Stomach smooth muscle (tissue), 2 donors: ENCODE results near the gene EIF4E.
"Not testable (repeated sequence)": the region's sequence is repeated elsewhere in the genome, so short reads cannot be mapped to it uniquely, and the experiment has no call there.

Source experiments
- H3K27ac ChIP-seq: one replicate; pipeline ENCODE4 v1.7.0; 2013; ENCODE audit warnings: mild to moderate bottlenecking, low read length, inconsistent platforms
- H3K27me3 ChIP-seq, 2 donors: one replicate each; pipeline ENCODE4 v1.7.0; 2013; ENCODE audit warnings: low read length in 2 of 2; ENCODE audit not compliant: insufficient read depth in 2 of 2, control insufficient read depth in 1 of 2
- H3K36me3 ChIP-seq, 2 donors: one replicate each; pipeline ENCODE4 v1.7.0; 2013; ENCODE audit warnings: low read length in 2 of 2; ENCODE audit not compliant: control insufficient read depth in 2 of 2, insufficient read depth in 2 of 2
- H3K4me1 ChIP-seq: one replicate; pipeline ENCODE4 v1.7.0; 2013; ENCODE audit warnings: low read length; ENCODE audit not compliant: control insufficient read depth, insufficient read depth
- H3K4me3 ChIP-seq, 2 donors: one replicate each; pipeline ENCODE4 v1.7.0; 2013; ENCODE audit warnings: low read length in 2 of 2
- H3K9ac ChIP-seq, 2 donors: one replicate each; pipeline ENCODE4 v1.7.0; 2013; ENCODE audit warnings: low read length in 2 of 2, mild to moderate bottlenecking in 1 of 2
- H3K9me3 ChIP-seq, 2 donors: one replicate each; pipeline ENCODE4 v1.7.0; 2013; ENCODE audit warnings: low read length in 2 of 2; ENCODE audit not compliant: control insufficient read depth in 2 of 2
- donor health status: healthy.
- donor health status: Pancreatic carcinoma.

Gene EIF4E

GRCh38 chr4:98842917-98843316 is 86.0 kb downstream of the EIF4E start:
- not testable (repeated sequence) for H3K9me3 ChIP-seq, H3K27ac ChIP-seq, H3K27me3 ChIP-seq, H3K9ac ChIP-seq, H3K4me3 ChIP-seq, H3K4me1 ChIP-seq, H3K36me3 ChIP-seq

DNA sequence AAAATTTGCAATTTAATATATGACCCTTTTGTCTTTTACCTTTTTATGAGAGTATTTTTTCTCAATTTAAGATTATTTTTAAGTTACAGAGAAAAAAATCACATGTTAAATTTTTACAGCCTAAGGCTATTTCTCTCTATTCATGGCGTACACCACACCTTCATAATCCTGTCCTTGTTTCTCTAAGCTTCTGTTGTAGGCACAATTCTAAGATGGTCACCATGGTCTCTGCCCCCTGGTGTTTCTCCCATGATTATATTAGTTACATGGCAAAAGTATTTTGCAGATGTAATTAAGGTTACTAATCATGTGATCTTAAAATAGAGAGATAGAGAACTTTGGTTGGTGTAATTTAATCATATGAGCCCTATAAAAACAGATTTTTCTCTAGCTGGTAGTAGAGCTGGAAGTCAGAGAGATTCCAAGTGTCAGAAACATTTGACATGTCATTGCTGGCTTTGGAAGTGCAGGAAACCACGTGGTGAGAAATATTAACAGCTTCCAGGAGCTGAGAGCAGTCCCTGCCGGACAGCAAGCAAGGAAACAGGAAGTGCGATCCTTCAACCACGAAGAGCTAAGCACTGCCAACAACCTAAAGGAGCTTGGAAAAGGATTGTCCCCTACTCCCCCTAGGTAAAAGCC is 89.8 kb downstream of the EIF4E start:
- H3K4me1 ChIP-seq, result no peaks in the 10 kb centered on the region
- no peak overlapping the region for H3K4me3 ChIP-seq
- no peak overlapping the region for H3K9ac ChIP-seq
- no peaks in the 10 kb centered on the region for H3K9me3 ChIP-seq
- H3K36me3 ChIP-seq, result no peaks in the 10 kb centered on the region
- no peaks in the 10 kb centered on the region for H3K27me3 ChIP-seq
- H3K27ac ChIP-seq, result no peak overlapping the region

DNA sequence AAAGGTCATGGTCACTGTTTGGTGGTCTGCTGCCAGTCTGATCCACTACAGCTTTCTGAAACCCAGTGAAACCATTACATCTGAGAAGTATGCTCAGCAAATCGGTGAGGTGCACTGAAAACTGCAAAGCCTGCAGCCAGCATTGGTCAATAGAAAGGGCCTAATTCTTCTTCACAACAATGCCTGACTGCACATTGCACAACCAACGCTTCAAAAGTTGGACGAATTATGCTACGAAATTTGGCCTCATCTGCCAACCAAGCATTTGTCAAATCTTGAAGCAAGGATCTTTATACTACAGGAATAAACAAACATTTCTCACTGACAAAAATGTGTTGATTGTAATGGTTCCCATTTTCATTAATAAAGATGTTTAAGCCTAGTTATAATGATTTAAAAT is 90.4 kb downstream of the EIF4E start:
- Histone ChIP-seq H3K9ac (no peak overlapping the region), H3K9me3 (no peaks in the 10 kb centered on the region), H3K36me3 (no peaks in the 10 kb centered on the region), H3K4me3 (no peak overlapping the region), H3K4me1 (no peaks in the 10 kb centered on the region), H3K27ac (no peak overlapping the region), H3K27me3 (no peaks in the 10 kb centered on the region)

- Histone ChIP-seq H3K4me1 (no peaks in the 10 kb centered on the region), H3K27ac (no peak overlapping the region), H3K9ac (no peak overlapping the region)
Measured at GRCh38 chr4:98833384-98833783, 95.5 kb downstream of the EIF4E start.

DNA sequence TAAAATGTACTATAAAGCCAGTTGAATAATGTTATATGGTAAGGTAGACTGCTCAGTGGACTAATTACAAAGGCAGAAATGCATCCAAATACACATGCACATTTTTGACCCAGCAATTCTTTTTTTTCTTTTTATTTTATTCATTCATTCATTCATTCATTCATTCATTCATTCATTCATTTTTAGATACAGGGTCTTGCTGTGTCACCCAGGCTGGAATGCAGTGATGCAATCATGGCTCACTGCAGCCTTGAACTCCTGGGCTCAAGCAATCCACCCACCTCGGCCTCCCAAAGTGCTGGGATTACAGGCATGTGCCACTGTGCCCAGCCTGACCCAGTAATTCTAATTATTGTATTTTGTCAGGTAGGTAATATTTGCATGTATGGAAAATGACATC is 97.9 kb downstream of the EIF4E start:
- H3K9me3 ChIP-seq, H3K9ac ChIP-seq, H3K4me3 ChIP-seq, H3K4me1 ChIP-seq, H3K36me3 ChIP-seq, H3K27me3 ChIP-seq, H3K27ac ChIP-seq: not testable (repeated sequence)

More at GRCh38 chr4:98833384-98833783, 95.5 kb downstream of the EIF4E start:
- no peaks in the 10 kb centered on the region for H3K9me3 ChIP-seq
- no peaks in the 10 kb centered on the region for H3K27me3 ChIP-seq
- H3K36me3 ChIP-seq, result no peaks in the 10 kb centered on the region
- H3K4me3 ChIP-seq, result no peak overlapping the region
